ENCODE results near the gene NFATC3. TPM values are rescaled to one million over a fixed set of nuclear protein-coding genes. Genes with fewer than 3 reads are reported as not detected.

Gene NFATC3
- total and polyA plus RNA-seq, 4 donors = 9.7 to 21.2 (median 16.8) TPM

DNA sequence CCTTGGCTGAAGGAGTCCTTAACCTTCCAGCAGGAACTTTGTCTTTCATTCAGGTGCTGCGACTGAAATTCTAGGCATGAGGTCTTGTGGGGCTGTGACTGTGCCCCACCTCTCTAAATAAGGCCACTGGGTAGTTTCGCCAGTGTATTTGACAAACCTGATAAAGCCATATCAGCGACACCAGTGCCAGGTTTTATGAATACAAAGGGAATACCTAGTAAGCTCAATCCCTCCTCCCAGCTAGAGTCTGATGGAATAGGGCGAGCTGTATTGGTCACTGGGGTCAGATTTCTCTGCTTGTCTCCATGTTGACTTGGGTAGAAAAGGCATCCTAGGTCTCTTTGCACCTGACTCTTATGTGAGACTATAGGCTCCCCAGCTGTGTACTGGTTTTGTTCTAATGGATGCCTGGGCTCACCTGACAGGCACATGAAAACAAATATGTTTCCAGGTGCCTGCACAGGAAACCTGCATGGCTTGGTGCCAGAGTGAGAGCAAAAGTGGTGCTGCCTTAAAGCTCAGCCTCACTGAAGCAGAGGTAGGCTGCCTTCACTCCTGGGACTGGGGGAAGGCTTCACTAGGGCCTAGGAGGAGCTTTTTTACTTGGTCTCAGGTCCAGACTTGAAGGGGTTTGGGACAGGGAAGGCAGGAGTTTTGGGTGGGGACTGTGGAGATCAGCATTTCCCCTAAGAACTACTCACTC is 187.5 kb downstream of the NFATC3 start:
- H3K4me1 ChIP-seq (ENCODE audit: control insufficient read depth in 4 of 4, insufficient read depth in 4 of 4, low read length in 3 of 4) = no peaks in the 10 kb centered on the region
- DNase-seq (ENCODE audit: low spot score) = no peak

DNA sequence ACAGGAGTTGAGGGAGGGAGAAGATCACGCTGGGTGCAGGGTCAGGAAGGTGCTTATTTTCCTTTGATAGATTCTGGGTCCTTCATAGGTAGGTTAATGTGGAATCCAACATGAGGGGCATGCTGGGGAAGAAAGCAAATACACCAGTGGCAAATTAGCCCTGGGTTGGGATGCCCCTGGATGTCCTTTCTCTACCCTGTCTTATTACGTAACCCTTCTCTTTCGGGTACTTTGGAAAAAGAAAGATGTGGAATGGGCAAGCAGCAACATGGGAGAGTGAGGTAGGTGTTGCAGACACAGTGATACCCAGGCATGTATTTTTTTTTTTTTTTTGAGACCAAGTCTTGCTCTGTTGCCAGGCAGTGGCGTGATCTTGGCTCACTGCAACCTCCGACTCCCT is 188.3 kb downstream of the NFATC3 start:
- H3K27ac ChIP-seq (ENCODE audit: low read depth in 1 of 2, low read length in 2 of 2) = no peak overlapping the region
- no peaks in the 10 kb centered on the region for H3K9me3 ChIP-seq (ENCODE audit: control insufficient read depth in 4 of 4, low read length in 3 of 4)
- no peaks in the 10 kb centered on the region for H3K36me3 ChIP-seq (ENCODE audit: control insufficient read depth in 4 of 4, insufficient read depth in 3 of 4, low read depth in 1 of 4, low read length in 3 of 4)
- 94% methylated on average over 5 of the region's 5 CpGs for WGBS
- DNase-seq (ENCODE audit: low spot score) = no peak
- no peaks in the 10 kb centered on the region for H3K27me3 ChIP-seq (ENCODE audit: control insufficient read depth in 4 of 4, insufficient read depth in 4 of 4, low read length in 3 of 4)
- TF ChIP-seq, protein P1, sequence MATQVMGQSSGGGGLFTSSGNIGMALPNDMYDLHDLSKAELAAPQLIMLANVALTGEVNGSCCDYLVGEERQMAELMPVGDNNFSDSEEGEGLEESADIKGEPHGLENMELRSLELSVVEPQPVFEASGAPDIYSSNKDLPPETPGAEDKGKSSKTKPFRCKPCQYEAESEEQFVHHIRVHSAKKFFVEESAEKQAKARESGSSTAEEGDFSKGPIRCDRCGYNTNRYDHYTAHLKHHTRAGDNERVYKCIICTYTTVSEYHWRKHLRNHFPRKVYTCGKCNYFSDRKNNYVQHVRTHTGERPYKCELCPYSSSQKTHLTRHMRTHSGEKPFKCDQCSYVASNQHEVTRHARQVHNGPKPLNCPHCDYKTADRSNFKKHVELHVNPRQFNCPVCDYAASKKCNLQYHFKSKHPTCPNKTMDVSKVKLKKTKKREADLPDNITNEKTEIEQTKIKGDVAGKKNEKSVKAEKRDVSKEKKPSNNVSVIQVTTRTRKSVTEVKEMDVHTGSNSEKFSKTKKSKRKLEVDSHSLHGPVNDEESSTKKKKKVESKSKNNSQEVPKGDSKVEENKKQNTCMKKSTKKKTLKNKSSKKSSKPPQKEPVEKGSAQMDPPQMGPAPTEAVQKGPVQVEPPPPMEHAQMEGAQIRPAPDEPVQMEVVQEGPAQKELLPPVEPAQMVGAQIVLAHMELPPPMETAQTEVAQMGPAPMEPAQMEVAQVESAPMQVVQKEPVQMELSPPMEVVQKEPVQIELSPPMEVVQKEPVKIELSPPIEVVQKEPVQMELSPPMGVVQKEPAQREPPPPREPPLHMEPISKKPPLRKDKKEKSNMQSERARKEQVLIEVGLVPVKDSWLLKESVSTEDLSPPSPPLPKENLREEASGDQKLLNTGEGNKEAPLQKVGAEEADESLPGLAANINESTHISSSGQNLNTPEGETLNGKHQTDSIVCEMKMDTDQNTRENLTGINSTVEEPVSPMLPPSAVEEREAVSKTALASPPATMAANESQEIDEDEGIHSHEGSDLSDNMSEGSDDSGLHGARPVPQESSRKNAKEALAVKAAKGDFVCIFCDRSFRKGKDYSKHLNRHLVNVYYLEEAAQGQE (IDR thresholded peaks at IDR 0.05) = no peak
- TF ChIP-seq FOXA2 (IDR thresholded peaks at IDR 0.05) (no peak), YY1 (IDR thresholded peaks at IDR 0.05) (no peak), GABPA (IDR thresholded peaks at IDR 0.05 in 1 of 2, conservative IDR thresholded peaks at IDR 0.05 in 1 of 2) (no peak), FOXA1 (IDR thresholded peaks at IDR 0.05) (no peak), HNF4A (conservative IDR thresholded peaks at IDR 0.05) (no peak), HNF4G (IDR thresholded peaks at IDR 0.05) (no peak), EGR1 (IDR thresholded peaks at IDR 0.05; ENCODE audit: low read depth in 2 of 2) (no peak), RXRA (IDR thresholded peaks at IDR 0.05) (no peak), RAD21 (IDR thresholded peaks at IDR 0.05) (no peak), JUND (IDR thresholded peaks at IDR 0.05) (no peak), NR2F2 (IDR thresholded peaks at IDR 0.05) (no peak), SP1 (IDR thresholded peaks at IDR 0.05) (no peak), TAF1 (conservative IDR thresholded peaks at IDR 0.05) (no peak)
- TF ChIP-seq, protein P2, sequence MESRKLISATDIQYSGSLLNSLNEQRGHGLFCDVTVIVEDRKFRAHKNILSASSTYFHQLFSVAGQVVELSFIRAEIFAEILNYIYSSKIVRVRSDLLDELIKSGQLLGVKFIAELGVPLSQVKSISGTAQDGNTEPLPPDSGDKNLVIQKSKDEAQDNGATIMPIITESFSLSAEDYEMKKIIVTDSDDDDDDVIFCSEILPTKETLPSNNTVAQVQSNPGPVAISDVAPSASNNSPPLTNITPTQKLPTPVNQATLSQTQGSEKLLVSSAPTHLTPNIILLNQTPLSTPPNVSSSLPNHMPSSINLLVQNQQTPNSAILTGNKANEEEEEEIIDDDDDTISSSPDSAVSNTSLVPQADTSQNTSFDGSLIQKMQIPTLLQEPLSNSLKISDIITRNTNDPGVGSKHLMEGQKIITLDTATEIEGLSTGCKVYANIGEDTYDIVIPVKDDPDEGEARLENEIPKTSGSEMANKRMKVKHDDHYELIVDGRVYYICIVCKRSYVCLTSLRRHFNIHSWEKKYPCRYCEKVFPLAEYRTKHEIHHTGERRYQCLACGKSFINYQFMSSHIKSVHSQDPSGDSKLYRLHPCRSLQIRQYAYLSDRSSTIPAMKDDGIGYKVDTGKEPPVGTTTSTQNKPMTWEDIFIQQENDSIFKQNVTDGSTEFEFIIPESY (IDR thresholded peaks at IDR 0.05) = no peak
- TF ChIP-seq, protein P3, sequence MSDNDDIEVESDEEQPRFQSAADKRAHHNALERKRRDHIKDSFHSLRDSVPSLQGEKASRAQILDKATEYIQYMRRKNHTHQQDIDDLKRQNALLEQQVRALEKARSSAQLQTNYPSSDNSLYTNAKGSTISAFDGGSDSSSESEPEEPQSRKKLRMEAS (IDR thresholded peaks at IDR 0.05) = no peak
- TF ChIP-seq, protein P4, sequence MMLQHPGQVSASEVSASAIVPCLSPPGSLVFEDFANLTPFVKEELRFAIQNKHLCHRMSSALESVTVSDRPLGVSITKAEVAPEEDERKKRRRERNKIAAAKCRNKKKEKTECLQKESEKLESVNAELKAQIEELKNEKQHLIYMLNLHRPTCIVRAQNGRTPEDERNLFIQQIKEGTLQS (IDR thresholded peaks at IDR 0.05) = no peak
- TF ChIP-seq, protein P5, sequence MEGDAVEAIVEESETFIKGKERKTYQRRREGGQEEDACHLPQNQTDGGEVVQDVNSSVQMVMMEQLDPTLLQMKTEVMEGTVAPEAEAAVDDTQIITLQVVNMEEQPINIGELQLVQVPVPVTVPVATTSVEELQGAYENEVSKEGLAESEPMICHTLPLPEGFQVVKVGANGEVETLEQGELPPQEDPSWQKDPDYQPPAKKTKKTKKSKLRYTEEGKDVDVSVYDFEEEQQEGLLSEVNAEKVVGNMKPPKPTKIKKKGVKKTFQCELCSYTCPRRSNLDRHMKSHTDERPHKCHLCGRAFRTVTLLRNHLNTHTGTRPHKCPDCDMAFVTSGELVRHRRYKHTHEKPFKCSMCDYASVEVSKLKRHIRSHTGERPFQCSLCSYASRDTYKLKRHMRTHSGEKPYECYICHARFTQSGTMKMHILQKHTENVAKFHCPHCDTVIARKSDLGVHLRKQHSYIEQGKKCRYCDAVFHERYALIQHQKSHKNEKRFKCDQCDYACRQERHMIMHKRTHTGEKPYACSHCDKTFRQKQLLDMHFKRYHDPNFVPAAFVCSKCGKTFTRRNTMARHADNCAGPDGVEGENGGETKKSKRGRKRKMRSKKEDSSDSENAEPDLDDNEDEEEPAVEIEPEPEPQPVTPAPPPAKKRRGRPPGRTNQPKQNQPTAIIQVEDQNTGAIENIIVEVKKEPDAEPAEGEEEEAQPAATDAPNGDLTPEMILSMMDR (IDR thresholded peaks at IDR 0.05; ENCODE audit: low read depth, low read length, missing input control) = no peak
- H3K4me3 ChIP-seq (ENCODE audit: low read depth in 1 of 3, low read length in 3 of 3) = no peak overlapping the region
- no peak overlapping the region for H3K9ac ChIP-seq (ENCODE audit: low read depth in 1 of 2, low read length in 2 of 2)
- H3K4me1 ChIP-seq (ENCODE audit: control insufficient read depth in 4 of 4, insufficient read depth in 4 of 4, low read length in 3 of 4) = no peaks in the 10 kb centered on the region

More for the DNA sequence above, 187.5 kb downstream of the NFATC3 start:
- no peak overlapping the region for H3K4me3 ChIP-seq (ENCODE audit: low read depth in 1 of 3, low read length in 3 of 3)
- H3K27ac ChIP-seq (ENCODE audit: low read depth in 1 of 2, low read length in 2 of 2) = no peak overlapping the region
- TF ChIP-seq, protein P5 (IDR thresholded peaks at IDR 0.05; ENCODE audit: low read depth, low read length, missing input control) = no peak
- TF ChIP-seq FOXA2 (IDR thresholded peaks at IDR 0.05) = no peak
- TF ChIP-seq NR2F2 (IDR thresholded peaks at IDR 0.05) = no peak
- no peak for TF ChIP-seq JUND (IDR thresholded peaks at IDR 0.05)
- no peak overlapping the region for H3K9ac ChIP-seq (ENCODE audit: low read depth in 1 of 2, low read length in 2 of 2)
- WGBS = 90% methylated on average over 4 of the region's 4 CpGs
- no peaks in the 10 kb centered on the region for H3K9me3 ChIP-seq (ENCODE audit: control insufficient read depth in 4 of 4, low read length in 3 of 4)
- no peaks in the 10 kb centered on the region for H3K36me3 ChIP-seq (ENCODE audit: control insufficient read depth in 4 of 4, insufficient read depth in 3 of 4, low read depth in 1 of 4, low read length in 3 of 4)
- H3K27me3 ChIP-seq (ENCODE audit: control insufficient read depth in 4 of 4, insufficient read depth in 4 of 4, low read length in 3 of 4) = no peaks in the 10 kb centered on the region

All from liver (tissue), 9 donors.